GM12878 (cell line): ENCODE results near the gene TSHZ1. TPM values are rescaled to one million over a fixed set of nuclear protein-coding genes. Genes with fewer than 3 reads are reported as not detected.
A peak's percentile ranks its signal among the peaks of the same experiment; 100 is the strongest.

Experiments
- BHLHE40 ChIP-seq, 2 experiments: fragments of 450-650 bp in 1 of 2; IDR thresholded peaks; 2 replicates each; pipeline ENCODE4 v1.6.1; 2011 to 2017; ENCODE audit warnings: low read depth in 2 of 2, borderline replicate concordance in 1 of 2, improper control_type of control experiment in 1 of 2, low read length in 1 of 2, mild to moderate bottlenecking in 1 of 2
- BRCA1 ChIP-seq: IDR thresholded peaks from 2 replicates; pipeline ENCODE4 v1.6.1; 2011; ENCODE audit warnings: low read depth, low read length, improper control_type of control experiment
- CBX5 ChIP-seq: sonication (generic); IDR thresholded peaks from 2 replicates; pipeline ENCODE4 v1.6.1; 2016; ENCODE audit warnings: low read depth, moderate library complexity, mild to moderate bottlenecking, inconsistent platforms
- CHD1 ChIP-seq: IDR thresholded peaks from 2 replicates; pipeline ENCODE4 v1.6.1; 2012; ENCODE audit warnings: low read depth, low read length, improper control_type of control experiment
- CREM ChIP-seq: IDR thresholded peaks from 2 replicates; pipeline ENCODE4 v1.6.1; 2014; ENCODE audit warnings: antibody characterized with exemption, low read depth
- EED ChIP-seq: sonication (generic); IDR thresholded peaks from 2 replicates; pipeline ENCODE4 v1.6.1; 2016; ENCODE audit warnings: antibody characterized with exemption, low read depth
- EZH2 ChIP-seq: IDR thresholded peaks from 2 replicates; pipeline ENCODE4 v1.6.1; 2012; ENCODE audit warnings: low read depth, mild to moderate bottlenecking, control low read depth, inconsistent platforms, low read length, borderline replicate concordance; ENCODE audit not compliant: control insufficient read depth
- GABPA ChIP-seq: IDR thresholded peaks from 2 replicates; pipeline ENCODE4 v1.6.1; 2014; ENCODE audit warnings: antibody characterized with exemption, low read depth, mild to moderate bottlenecking, inconsistent platforms
- HCFC1 ChIP-seq: fragments of 150-350 bp; IDR thresholded peaks from 2 replicates; pipeline ENCODE4 v1.6.1; 2014; ENCODE audit warnings: low read length
- MXI1 ChIP-seq: fragments of 150-350 bp; IDR thresholded peaks from 2 replicates; pipeline ENCODE4 v1.6.1; 2011; ENCODE audit warnings: low read depth, mild to moderate bottlenecking, inconsistent platforms, low read length, improper control_type of control experiment
- PAX5 ChIP-seq: IDR thresholded peaks from 2 replicates; pipeline ENCODE4 v1.6.1; 2011; ENCODE audit warnings: low read depth, low read length, borderline replicate concordance
- PML ChIP-seq: IDR thresholded peaks from 2 replicates; pipeline ENCODE4 v1.6.1; 2012; ENCODE audit warnings: low read length, inconsistent platforms
- POLR2AphosphoS2 ChIP-seq: IDR thresholded peaks from 2 replicates; pipeline ENCODE4 v1.6.1; 2011; ENCODE audit warnings: low read depth, mild to moderate bottlenecking, low read length, improper control_type of control experiment, moderate library complexity
- RUNX3 ChIP-seq: IDR thresholded peaks from 2 replicates; pipeline ENCODE4 v1.6.1; 2012; ENCODE audit warnings: low read length, inconsistent platforms
- SIN3A ChIP-seq: IDR thresholded peaks from 2 replicates; pipeline ENCODE4 v1.6.1; 2012; ENCODE audit warnings: low read depth, low read length, improper control_type of control experiment
- SP1 ChIP-seq: IDR thresholded peaks from one replicate; pipeline ENCODE4 v1.6.1; 2011; ENCODE audit warnings: low read depth, low read length
- TAF1 ChIP-seq: IDR thresholded peaks from 2 replicates; pipeline ENCODE4 v1.6.1; 2011; ENCODE audit warnings: mild to moderate bottlenecking, low read depth, low read length, borderline replicate concordance
- TBL1XR1 ChIP-seq: IDR thresholded peaks from 2 replicates; pipeline ENCODE4 v1.6.1; 2012; ENCODE audit warnings: low read depth, low read length, improper control_type of control experiment
- YBX1 ChIP-seq: fragments of 450-650 bp; IDR thresholded peaks from 2 replicates; pipeline ENCODE4 v1.6.1; 2016; ENCODE audit warnings: antibody characterized with exemption
- ZNF217 ChIP-seq: fragments of 450-650 bp; IDR thresholded peaks from 2 replicates; pipeline ENCODE4 v1.6.1; 2017; ENCODE audit warnings: antibody characterized with exemption, mild to moderate bottlenecking
- ZNF24 ChIP-seq: fragments of 450-650 bp; IDR thresholded peaks from 2 replicates; pipeline ENCODE4 v1.6.1; 2017; ENCODE audit warnings: antibody characterized with exemption, mild to moderate bottlenecking
- polyA plus RNA-seq, 11 experiments: library from polyadenylated mRNA; depleted of rRNA in 4 of 11; unstranded in 6 of 11; stranded (reverse) in 5 of 11; fragments of >200 nt; fragmentation: Nextera tagmentation in 4 of 11; fragmentation: Illumina TruSeq in 1 of 11; extraction: Ambion mirVana in 4 of 11; extraction: Trizol in 1 of 11; gene quantifications; 1 replicate in 1 of 11; 2 replicates in 10 of 11; pipeline versions ENCODE4 v1.2.1 to v1.2.3, GENCODE V29; 2011 to 2016; ENCODE audit warnings: inconsistent platforms in 2 of 11, missing spikeins in 2 of 11, low read depth in 1 of 11
- total RNA-seq, 4 experiments: library from RNA; depleted of rRNA in 3 of 4; stranded (reverse); fragments of >200 nt in 3 of 4; fragmentation: Illumina TruSeq in 1 of 4; extraction: Trizol in 1 of 4; gene quantifications; 2 replicates each; pipeline versions ENCODE4 v1.2.1 to v1.2.3, GENCODE V29; 2013 to 2021
- TF ChIP-seq, protein P1 (sequence below): fragments of 450-650 bp; IDR thresholded peaks from 2 replicates; pipeline ENCODE4 v1.6.1; 2016; ENCODE audit warnings: mild to moderate bottlenecking
- TF ChIP-seq, protein P2 (sequence below): IDR thresholded peaks from 2 replicates; pipeline ENCODE4 v1.6.1; 2011; ENCODE audit warnings: borderline replicate concordance, low read depth, mild to moderate bottlenecking, moderate library complexity, mixed read lengths, low read length; ENCODE audit not compliant: insufficient read depth; ENCODE audit errors: extremely low read length
- TF ChIP-seq, protein P3 (sequence below): IDR thresholded peaks from 2 replicates; pipeline ENCODE4 v1.6.1; 2012; ENCODE audit warnings: low read depth, low read length, improper control_type of control experiment
- TF ChIP-seq, protein P4 (sequence below): fragments of 450-650 bp; IDR thresholded peaks from 2 replicates; pipeline ENCODE4 v1.6.1; 2016; ENCODE audit warnings: mild to moderate bottlenecking
- TF ChIP-seq, protein P5 (sequence below): fragments of 450-650 bp; IDR thresholded peaks from 2 replicates; pipeline ENCODE4 v1.6.1; 2017; ENCODE audit warnings: mild to moderate bottlenecking, low read depth, inconsistent platforms; ENCODE audit not compliant: poor library complexity, severe bottlenecking

Gene TSHZ1
- total and polyA plus RNA-seq, 10 of the 15 experiments (the other 5 are each of a cell fraction or from before 2014, with no cell fraction given) = 2.2 to 15.2 (median 5.1) TPM

DNA sequence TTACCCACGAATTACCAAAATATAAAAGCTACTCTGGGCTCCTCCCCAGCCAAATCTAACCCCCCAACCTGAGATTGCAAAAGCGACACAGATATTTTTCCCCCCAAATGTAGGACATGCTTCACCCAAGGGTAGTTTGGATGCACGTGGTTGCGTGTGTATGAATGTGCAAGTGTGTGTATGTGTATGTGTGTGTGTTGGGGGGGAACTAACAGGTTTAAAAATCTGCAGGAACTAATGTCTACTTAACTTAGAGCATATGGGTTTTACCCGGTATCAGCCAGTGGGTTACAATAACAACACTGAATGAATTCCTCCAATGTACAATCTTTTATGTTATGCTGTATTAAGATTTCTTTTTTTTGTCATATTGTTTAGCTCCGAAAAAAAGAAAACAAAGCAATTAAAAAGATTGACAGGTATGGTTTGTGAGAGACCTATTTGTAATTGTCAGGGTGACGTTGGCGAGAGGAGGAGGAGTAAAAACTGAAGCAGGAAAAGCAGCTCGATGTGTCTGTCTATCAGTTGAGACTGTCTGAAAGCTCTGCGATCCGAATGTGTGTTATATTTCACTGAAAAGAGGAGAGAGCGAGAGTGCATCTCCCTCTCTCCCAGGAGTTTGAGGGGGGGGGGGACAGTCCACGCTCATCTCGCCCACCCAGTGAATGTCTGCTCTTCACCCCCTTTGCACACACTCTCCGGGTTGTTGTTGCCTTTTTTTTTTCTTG is at the start of gene TSHZ1 (continued):
- TF ChIP-seq BHLHE40 (IDR thresholded peaks at IDR 0.05; ENCODE audit: borderline replicate concordance in 1 of 2, low read depth in 2 of 2, low read length in 1 of 2) (peak; percentile 17 to 37; a peak in 2 of 4 replicates), EZH2 (0 out of 2 replicates have a peak, but pooled peaks have one; percentile 38), EED (peak; percentile 23; the same call in 1 of the 2 replicates), CBX5 (0 out of 2 replicates have a peak, but pooled peaks have one; percentile 61), ZNF24 (0 out of 2 replicates have a peak, but pooled peaks have one; percentile 7), RUNX3 (peak; percentile 27; the same call in 1 of the 2 replicates), CREM (peak; percentile 61), HCFC1 (peak; percentile 40; the same call in 1 of the 2 replicates), CHD1 (no peak), PAX5 (no peak), SP1 (peak; percentile 28), PML (peak; percentile 64; the same call in 1 of the 2 replicates), MXI1 (peak; percentile 60; the same call in 1 of the 2 replicates), ZNF217 (no peak), SIN3A (peak; percentile 80), TAF1 (peak; percentile 71; the same call in 1 of the 2 replicates), GABPA (no peak), TBL1XR1 (peak; percentile 56; the same call in 1 of the 2 replicates), YBX1 (no peak), BRCA1 (no peak), POLR2AphosphoS2 (peak; percentile 88)
- TF ChIP-seq, protein P1, sequence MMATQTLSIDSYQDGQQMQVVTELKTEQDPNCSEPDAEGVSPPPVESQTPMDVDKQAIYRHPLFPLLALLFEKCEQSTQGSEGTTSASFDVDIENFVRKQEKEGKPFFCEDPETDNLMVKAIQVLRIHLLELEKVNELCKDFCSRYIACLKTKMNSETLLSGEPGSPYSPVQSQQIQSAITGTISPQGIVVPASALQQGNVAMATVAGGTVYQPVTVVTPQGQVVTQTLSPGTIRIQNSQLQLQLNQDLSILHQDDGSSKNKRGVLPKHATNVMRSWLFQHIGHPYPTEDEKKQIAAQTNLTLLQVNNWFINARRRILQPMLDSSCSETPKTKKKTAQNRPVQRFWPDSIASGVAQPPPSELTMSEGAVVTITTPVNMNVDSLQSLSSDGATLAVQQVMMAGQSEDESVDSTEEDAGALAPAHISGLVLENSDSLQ = peak; percentile 97
- TF ChIP-seq, protein P2, sequence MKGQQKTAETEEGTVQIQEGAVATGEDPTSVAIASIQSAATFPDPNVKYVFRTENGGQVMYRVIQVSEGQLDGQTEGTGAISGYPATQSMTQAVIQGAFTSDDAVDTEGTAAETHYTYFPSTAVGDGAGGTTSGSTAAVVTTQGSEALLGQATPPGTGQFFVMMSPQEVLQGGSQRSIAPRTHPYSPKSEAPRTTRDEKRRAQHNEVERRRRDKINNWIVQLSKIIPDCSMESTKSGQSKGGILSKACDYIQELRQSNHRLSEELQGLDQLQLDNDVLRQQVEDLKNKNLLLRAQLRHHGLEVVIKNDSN = no peak
- TF ChIP-seq, protein P3, sequence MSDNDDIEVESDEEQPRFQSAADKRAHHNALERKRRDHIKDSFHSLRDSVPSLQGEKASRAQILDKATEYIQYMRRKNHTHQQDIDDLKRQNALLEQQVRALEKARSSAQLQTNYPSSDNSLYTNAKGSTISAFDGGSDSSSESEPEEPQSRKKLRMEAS = no peak; the same call in 1 of the 2 replicates
- TF ChIP-seq, protein P4, sequence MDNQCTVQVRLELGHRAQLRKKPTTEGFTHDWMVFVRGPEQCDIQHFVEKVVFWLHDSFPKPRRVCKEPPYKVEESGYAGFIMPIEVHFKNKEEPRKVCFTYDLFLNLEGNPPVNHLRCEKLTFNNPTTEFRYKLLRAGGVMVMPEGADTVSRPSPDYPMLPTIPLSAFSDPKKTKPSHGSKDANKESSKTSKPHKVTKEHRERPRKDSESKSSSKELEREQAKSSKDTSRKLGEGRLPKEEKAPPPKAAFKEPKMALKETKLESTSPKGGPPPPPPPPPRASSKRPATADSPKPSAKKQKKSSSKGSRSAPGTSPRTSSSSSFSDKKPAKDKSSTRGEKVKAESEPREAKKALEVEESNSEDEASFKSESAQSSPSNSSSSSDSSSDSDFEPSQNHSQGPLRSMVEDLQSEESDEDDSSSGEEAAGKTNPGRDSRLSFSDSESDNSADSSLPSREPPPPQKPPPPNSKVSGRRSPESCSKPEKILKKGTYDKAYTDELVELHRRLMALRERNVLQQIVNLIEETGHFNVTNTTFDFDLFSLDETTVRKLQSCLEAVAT = peak; percentile 100
- TF ChIP-seq, protein P5, sequence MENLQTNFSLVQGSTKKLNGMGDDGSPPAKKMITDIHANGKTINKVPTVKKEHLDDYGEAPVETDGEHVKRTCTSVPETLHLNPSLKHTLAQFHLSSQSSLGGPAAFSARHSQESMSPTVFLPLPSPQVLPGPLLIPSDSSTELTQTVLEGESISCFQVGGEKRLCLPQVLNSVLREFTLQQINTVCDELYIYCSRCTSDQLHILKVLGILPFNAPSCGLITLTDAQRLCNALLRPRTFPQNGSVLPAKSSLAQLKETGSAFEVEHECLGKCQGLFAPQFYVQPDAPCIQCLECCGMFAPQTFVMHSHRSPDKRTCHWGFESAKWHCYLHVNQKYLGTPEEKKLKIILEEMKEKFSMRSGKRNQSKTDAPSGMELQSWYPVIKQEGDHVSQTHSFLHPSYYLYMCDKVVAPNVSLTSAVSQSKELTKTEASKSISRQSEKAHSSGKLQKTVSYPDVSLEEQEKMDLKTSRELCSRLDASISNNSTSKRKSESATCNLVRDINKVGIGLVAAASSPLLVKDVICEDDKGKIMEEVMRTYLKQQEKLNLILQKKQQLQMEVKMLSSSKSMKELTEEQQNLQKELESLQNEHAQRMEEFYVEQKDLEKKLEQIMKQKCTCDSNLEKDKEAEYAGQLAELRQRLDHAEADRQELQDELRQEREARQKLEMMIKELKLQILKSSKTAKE = peak; percentile 68
